ENCODE data around the gene KRT72. TPM values are rescaled to one million over a fixed set of nuclear protein-coding genes. Genes with fewer than 3 reads are reported as not detected.

Gene KRT72
- total RNA-seq, 1 donor = under 0.01 TPM

- DNase-seq (ENCODE audit: low read depth in 2 of 3, low spot score in 2 of 3) = no peak
These were observed 19.8 kb downstream of the KRT72 start for GRCh38 chr12:52581481-52581880.

- no peak for DNase-seq (ENCODE audit: low read depth in 2 of 3, low spot score in 2 of 3)
These were observed 20.2 kb downstream of the KRT72 start for GRCh38 chr12:52581066-52581465.

GRCh38 chr12:52580496-52580895, 20.8 kb downstream of the KRT72 start:
- no peak for DNase-seq (ENCODE audit: low read depth in 2 of 3, low spot score in 2 of 3)

GRCh38 chr12:52579468-52580465, 21.5 kb downstream of the KRT72 start:
- DNase-seq (ENCODE audit: low read depth in 2 of 3, low spot score in 2 of 3) = no peak

GRCh38 chr12:52578469-52578868, 22.8 kb downstream of the KRT72 start:
- no peak for DNase-seq (ENCODE audit: low read depth in 2 of 3, low spot score in 2 of 3)

DNA sequence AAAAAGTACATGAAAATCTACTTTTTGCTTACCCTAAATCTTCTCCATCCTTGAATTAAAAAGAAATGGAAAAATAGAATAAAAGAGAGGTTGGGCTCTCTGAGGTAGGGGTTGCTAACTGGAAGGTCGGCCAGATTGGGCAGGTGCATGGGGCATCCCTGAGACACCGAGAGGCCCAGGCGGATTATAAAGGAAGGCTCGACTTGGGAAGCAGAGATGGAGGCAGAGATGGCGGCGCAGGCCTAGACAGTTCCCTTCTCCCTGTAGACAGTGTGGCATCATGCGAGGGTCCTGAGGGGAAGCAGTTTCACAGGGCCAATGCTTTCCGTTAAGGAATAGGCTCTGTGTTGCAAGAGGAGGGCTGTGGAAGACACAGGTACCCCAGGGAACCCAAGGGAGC, 23.9 kb downstream of the KRT72 start:
- DNase-seq (ENCODE audit: low read depth in 2 of 3, low spot score in 2 of 3) = no peak

- DNase-seq (ENCODE audit: low read depth in 2 of 3, low spot score in 2 of 3) = no peak
These were observed 25.3 kb downstream of the KRT72 start for GRCh38 chr12:52575948-52576347.

DNA sequence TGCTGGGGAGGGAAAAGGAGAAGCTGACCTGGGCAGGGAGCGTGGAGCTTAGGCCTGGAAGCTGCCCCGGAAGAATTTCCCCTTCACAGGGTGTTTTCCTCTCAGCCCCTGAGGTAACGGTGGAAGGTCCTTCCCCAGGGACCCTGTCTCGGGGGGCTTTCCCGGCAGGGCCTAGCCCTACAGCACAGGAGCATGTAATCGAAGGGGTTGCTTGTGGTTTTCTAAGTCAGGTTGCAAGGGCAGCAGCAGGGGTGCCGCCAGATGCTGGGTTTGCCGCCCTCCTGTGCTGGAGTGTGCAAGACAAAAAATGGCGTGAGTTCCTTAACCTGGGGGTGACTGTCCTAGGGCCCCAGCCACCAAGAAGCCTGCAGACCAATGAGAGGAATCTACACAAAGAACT, 26.0 kb downstream of the KRT72 start:
- no peak for DNase-seq (ENCODE audit: low read depth in 2 of 3, low spot score in 2 of 3)

GRCh38 chr12:52573743-52574142, 27.5 kb downstream of the KRT72 start, which contains the start of gene KRT74:
Gene KRT74 (minus strand): TSS chr12:52573843. CDS start chr12:52573777, 66 bp downstream.
- DNase-seq (ENCODE audit: low read depth in 2 of 3, low spot score in 2 of 3) = no peak

GRCh38 chr12:52573306-52573705, 28.0 kb downstream of the KRT72 start:
- no peak for DNase-seq (ENCODE audit: low read depth in 2 of 3, low spot score in 2 of 3)

DNA sequence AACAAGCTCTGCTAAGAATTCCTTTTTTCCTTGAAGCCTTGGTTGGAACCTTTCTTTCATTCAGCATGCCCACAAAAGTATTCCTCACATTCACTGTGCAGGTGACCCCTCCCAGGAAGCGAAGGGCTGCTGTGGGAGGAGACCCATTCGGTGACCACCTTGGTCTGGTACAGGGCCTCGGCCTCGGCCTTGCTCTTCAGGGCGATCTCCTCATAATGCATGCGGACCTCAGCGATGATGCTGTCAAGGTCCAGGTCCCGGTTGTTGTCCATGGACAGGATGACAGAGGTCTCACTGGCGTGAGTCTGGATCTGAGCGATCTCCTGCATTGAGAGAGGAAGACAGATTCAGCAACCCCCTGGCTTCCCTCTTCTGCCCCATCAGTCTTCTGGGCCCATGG, 30.8 kb downstream of the KRT72 start:
- DNase-seq (ENCODE audit: low read depth in 2 of 3, low spot score in 2 of 3) = no peak

- DNase-seq (ENCODE audit: low read depth in 2 of 3, low spot score in 2 of 3) = no peak
These were observed 33.2 kb downstream of the KRT72 start for GRCh38 chr12:52568111-52568510.

DNA sequence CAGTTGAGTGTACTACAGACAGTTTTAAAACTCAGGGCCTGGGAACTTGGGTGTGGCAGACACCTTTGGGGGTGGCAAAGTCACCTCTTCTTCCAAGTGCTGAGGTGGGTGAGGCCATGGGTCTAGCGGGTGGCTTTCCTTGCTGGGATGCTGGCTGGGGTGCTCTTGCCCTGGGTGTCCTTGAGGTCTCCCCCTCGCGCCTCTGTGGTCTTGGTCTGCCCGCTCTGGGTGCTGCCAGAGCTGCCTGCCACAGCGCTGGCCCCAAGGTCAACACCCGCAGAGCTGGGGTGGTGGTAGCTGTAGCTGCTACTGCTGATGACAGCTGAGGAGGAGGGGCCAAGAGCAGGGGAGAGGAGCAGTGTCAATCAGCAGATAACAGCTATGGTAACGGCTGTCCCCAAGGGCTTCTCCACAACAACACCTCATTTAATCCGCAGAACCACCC, 34.4 kb downstream of the KRT72 start:
- no peak for DNase-seq (ENCODE audit: low read depth in 2 of 3, low spot score in 2 of 3)

DNA sequence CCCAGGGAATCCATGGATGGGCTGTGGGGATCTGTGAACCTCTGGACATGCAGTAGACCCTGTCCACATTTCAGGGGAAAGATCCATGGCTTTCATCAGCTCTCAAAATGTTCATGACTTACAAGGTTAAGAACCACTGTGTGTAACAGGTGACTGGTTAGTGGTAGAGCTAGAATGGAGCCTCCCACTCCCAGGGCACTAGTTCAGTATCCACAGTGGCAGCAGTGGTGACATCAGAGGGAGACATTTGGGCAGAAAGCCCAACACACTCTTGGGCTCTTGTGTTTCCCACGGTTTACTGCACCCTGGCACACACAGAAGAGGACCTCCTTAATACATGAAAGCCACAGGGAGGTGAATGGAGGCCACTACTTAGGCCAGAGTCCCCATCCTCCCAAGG, 36.7 kb downstream of the KRT72 start:
- DNase-seq (ENCODE audit: low read depth in 2 of 3, low spot score in 2 of 3) = no peak

- no peak for DNase-seq (ENCODE audit: low read depth in 2 of 3, low spot score in 2 of 3)
These were observed 39.3 kb downstream of the KRT72 start for GRCh38 chr12:52561880-52562449.

- no peak for DNase-seq (ENCODE audit: low read depth in 2 of 3, low spot score in 2 of 3)
These were observed 41.3 kb downstream of the KRT72 start for GRCh38 chr12:52559979-52560378.

DNA sequence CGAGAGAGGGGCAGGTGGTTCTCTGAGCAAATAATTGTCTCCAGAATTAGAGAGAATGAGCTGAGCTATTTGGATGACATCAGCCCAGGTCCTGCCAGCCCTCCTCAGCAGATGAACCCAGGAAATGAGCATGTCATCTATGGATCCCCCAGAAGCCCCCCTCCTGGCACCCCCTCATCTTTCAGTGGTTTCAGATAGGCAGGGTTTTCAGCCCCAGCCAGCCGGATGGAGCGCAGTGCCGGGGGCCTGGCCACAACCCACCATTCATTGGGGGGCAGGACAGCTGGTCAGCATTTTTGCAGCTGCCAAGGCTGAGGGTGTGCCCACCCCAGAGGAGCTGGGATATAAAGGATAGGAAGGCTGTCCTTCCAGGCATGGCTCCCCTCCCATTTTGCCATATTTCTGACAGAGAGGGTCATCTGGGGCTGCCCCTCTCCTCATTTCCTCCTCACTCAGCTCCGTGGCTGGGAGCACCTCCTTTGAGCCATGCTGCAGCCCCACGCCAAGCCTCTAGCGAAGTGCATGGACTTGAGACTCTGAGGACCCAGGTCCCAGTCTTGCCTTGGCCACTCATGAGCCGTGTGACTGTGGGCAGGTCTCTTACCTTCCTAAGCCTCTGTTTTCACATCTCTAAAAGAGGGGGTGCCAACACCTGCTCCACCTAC, 42.4 kb downstream of the KRT72 start:
- no peak for DNase-seq (ENCODE audit: low read depth in 2 of 3, low spot score in 2 of 3)

- DNase-seq (ENCODE audit: low read depth in 2 of 3, low spot score in 2 of 3) = no peak
These were observed 43.8 kb downstream of the KRT72 start for GRCh38 chr12:52557476-52557875.

DNA sequence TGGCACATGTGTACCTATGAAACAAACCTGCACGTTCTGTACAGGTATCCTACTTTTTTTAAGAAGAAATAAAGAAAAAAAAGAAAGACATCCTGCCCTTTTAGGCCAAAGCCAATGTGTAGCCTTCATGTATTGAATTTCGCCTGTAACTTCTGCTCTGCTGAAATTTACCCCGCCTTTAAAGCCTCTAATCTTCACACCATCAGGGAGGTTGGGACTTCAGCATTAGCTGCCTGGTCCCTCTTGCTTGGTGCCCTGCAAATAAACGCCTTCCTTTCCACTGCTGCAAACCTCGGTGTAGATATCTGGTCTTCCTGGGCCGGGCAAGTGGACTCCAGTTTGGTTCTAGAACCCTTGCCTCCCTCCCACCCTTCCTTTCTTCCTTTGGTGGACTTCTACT, 45.7 kb downstream of the KRT72 start:
- DNase-seq (ENCODE audit: low read depth in 2 of 3, low spot score in 2 of 3) = no peak

DNA sequence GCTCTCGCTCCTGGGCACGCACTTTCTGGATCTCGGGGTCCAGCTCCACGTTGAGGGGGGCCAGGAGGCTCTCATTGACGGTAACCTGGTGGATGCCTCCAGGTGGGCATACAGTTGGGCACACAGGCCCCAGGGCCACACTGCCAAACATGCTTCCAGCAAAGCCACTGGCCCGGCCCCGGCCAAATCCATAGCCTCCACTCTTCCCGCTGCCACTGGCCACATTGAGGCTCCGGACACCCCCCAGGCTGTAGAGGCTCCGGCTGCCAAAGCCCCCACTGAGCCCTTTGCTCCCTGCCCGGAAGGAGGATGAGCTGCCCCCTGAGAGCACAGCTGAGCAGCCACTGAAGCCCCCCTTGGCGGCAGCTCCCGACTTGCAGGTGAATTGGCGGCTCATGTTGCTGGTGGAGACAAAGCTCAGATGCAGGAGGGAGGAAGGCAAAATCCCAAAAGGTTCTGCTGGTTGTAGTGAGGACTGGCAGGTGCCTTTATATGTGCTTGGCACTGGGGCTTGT, 48.5 kb downstream of the KRT72 start, which contains the start of gene KRT71:
TSS of gene KRT71 (minus strand) at position 465 of the 515 bp plus-strand sequence. CDS start at position 397, 68 bp downstream.
- no peak for DNase-seq (ENCODE audit: low read depth in 2 of 3, low spot score in 2 of 3)

DNA sequence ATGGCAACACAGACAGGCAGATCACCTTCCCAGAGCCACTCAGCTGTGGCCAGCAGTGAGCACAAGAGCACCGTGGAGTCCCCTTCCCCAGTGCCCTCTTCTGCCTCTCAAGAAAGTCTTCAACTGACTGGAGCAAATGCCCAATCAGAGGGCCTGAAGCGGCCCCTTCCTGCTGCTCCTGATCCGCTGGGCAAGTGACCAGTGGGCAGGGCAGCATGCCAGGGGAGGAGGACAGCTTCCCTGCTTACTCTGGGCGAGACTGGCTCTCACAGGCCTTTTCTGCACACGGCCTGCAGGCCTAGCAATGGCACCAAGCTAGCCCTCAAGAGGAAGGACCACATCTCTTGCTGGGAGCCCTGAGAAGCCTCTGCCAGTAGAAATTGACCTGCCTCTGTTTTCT, 49.2 kb downstream of the KRT72 start:
- no peak for DNase-seq (ENCODE audit: low read depth in 2 of 3, low spot score in 2 of 3)

Data from hematopoietic multipotent progenitor cell (in vitro differentiated cells).